ENCODE data around the gene HTR3A. TPM values are rescaled to one million over a fixed set of nuclear protein-coding genes. Genes with fewer than 3 reads are reported as not detected.

HTR3A gene
- total RNA-seq, 4 donors from 2014 or later: 0.54 to 0.77 TPM; not detected in 2

- Histone ChIP-seq H3K36me3 (no peaks in the 10 kb centered on the region), H3K4me3 (no peak overlapping the region), H3K27ac (peak overlapping the region in 1 of 4 donors; percentile 3), H3K27me3 (peaks cover 5% of the 10 kb centered on the region), H3K9me3 (no peaks in the 10 kb centered on the region), H3K4me1 (peaks cover 0 to 14% (median 0%) of the 10 kb centered on the region in 3 donors)
- 41 to 46% methylated on average over 3 of the region's 3 CpGs for WGBS, 2 donors (ENCODE audit: low coverage in 1 of 2)
- no peak for ATAC-seq
- no peak for TF ChIP-seq EP300 (IDR thresholded peaks at IDR 0.05)
- peak; percentile 42 for TF ChIP-seq POLR2AphosphoS5 (IDR thresholded peaks at IDR 0.05)
- no peak for TF ChIP-seq CTCF (IDR thresholded peaks at IDR 0.05)
Observed at GRCh38 chr11:114025329-114025907, 50.5 kb downstream of the HTR3A start.

- Histone ChIP-seq H3K4me3 (no peak overlapping the region), H3K27ac (no peak overlapping the region), H3K36me3 (no peaks in the 10 kb centered on the region), H3K27me3 (peaks cover 7% of the 10 kb centered on the region), H3K9me3 (no peaks in the 10 kb centered on the region), H3K4me1 (peaks cover 0 to 14% (median 0%) of the 10 kb centered on the region in 3 donors)
- no peak for ATAC-seq
- WGBS, 2 donors (ENCODE audit: low coverage in 1 of 2): 43 to 64% methylated on average over 1 of the region's 1 CpG
- TF ChIP-seq CTCF (IDR thresholded peaks at IDR 0.05): peak in 1 of 4 experiments; percentile 9
- no peak for TF ChIP-seq POLR2AphosphoS5 (IDR thresholded peaks at IDR 0.05)
Observed at GRCh38 chr11:114026355-114026754, 51.4 kb downstream of the HTR3A start.

- WGBS, 2 donors (ENCODE audit: low coverage in 1 of 2): 73 to 83% methylated on average over 5 to 9 of the region's 11 CpGs
- peaks cover 9% of the 10 kb centered on the region for H3K27me3 ChIP-seq
- H3K4me3 ChIP-seq: no peak overlapping the region
- no peaks in the 10 kb centered on the region for H3K36me3 ChIP-seq
- no peak for TF ChIP-seq POLR2A (IDR thresholded peaks at IDR 0.05)
- no peak for TF ChIP-seq EP300 (IDR thresholded peaks at IDR 0.05)
- TF ChIP-seq CTCF (IDR thresholded peaks at IDR 0.05): no peak
- TF ChIP-seq POLR2AphosphoS5 (IDR thresholded peaks at IDR 0.05): no peak
- ATAC-seq: no peak
- no peak overlapping the region for H3K27ac ChIP-seq
- no peaks in the 10 kb centered on the region for H3K9me3 ChIP-seq
- peaks cover 0 to 14% (median 0%) of the 10 kb centered on the region in 3 donors for H3K4me1 ChIP-seq
Observed at GRCh38 chr11:114027391-114027790, 52.5 kb downstream of the HTR3A start.

- WGBS, 2 donors (ENCODE audit: low coverage in 1 of 2): 12 to 29% methylated on average over 3 to 4 of the region's 4 CpGs
- peaks cover 0 to 14% (median 0%) of the 10 kb centered on the region in 3 donors for H3K4me1 ChIP-seq
- H3K4me3 ChIP-seq: no peak overlapping the region
- TF ChIP-seq CTCF (IDR thresholded peaks at IDR 0.05): no peak
- no peak for TF ChIP-seq POLR2AphosphoS5 (IDR thresholded peaks at IDR 0.05)
- TF ChIP-seq POLR2A (IDR thresholded peaks at IDR 0.05): no peak
- TF ChIP-seq EP300 (IDR thresholded peaks at IDR 0.05): no peak
- H3K36me3 ChIP-seq: no peaks in the 10 kb centered on the region
- no peak overlapping the region for H3K27ac ChIP-seq
- H3K9me3 ChIP-seq: no peaks in the 10 kb centered on the region
- peaks cover 9% of the 10 kb centered on the region for H3K27me3 ChIP-seq
- ATAC-seq: no peak
Observed at GRCh38 chr11:114027926-114028325, 53.0 kb downstream of the HTR3A start.

- no peak for TF ChIP-seq CTCF (IDR thresholded peaks at IDR 0.05)
- TF ChIP-seq EP300 (IDR thresholded peaks at IDR 0.05): no peak
- TF ChIP-seq POLR2AphosphoS5 (IDR thresholded peaks at IDR 0.05): no peak
- no peak for TF ChIP-seq POLR2A (IDR thresholded peaks at IDR 0.05)
- no peak for ATAC-seq
- WGBS, 2 donors (ENCODE audit: low coverage in 1 of 2): 85 to 91% methylated on average over 14 to 17 of the region's 18 CpGs
- Histone ChIP-seq H3K27me3 (peaks cover 9% of the 10 kb centered on the region), H3K36me3 (no peaks in the 10 kb centered on the region), H3K9me3 (no peaks in the 10 kb centered on the region), H3K4me3 (no peak overlapping the region), H3K4me1 (peaks cover 0 to 10% (median 6%) of the 10 kb centered on the region in 3 donors), H3K27ac (no peak overlapping the region)
Observed at GRCh38 chr11:114031246-114031966, 56.5 kb downstream of the HTR3A start.
